ENCODE measurements around the gene SPDYE2.
"Not testable (repeated sequence)": the region's sequence is repeated elsewhere in the genome, so short reads cannot be mapped to it uniquely, and the experiment has no call there.

DNA sequence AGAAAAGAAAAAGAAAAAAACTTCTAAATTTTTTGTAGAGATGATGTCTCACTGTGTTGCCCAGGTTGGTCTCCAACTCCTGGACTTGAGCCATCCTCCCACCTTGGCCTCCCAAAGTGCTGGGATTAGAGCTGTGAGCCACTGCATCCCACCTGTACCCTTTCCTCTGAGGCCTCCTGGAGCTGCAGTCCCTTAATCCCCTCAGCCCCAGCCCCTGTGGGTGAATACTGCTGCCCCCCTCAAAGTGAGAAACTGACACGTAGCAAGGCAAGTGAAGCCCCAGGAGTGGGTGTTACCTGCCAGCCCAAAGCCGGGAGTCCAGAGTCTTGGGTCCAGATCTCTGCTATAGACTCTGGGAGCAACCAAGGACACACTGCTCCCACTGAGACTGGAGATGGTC lies 26.2 kb upstream of the SPDYE2 start:
- not testable (repeated sequence) for TF ChIP-seq YY1 (IDR thresholded peaks at IDR 0.05; ENCODE audit: borderline replicate concordance in 1 of 3, control insufficient read depth in 1 of 3, extremely low read depth in 1 of 3, insufficient read depth in 3 of 3, insufficient read length in 1 of 3, insufficient replicate concordance in 2 of 3, low read depth in 1 of 3, low read length in 2 of 3); CTCF (IDR thresholded peaks at IDR 0.05 in 2 of 3, conservative IDR thresholded peaks at IDR 0.05 in 1 of 3; ENCODE audit: insufficient read depth in 2 of 3, low read depth in 1 of 3, low read length in 3 of 3)
